IMR-90 (cell line): ENCODE results near the gene OR52I1. TPM values are rescaled to one million over a fixed set of nuclear protein-coding genes. Genes with fewer than 3 reads are reported as not detected.

Experiments used
- polyA plus RNA-seq, 3 experiments: library from polyadenylated mRNA; depleted of rRNA; stranded (reverse); fragments of >200 nt; gene quantifications; 2 replicates each; pipeline ENCODE4 v1.2.3, GENCODE V29; 2012; ENCODE audit warnings: low replicate concordance in 1 of 3
- total RNA-seq: library from RNA; depleted of rRNA; stranded (reverse); fragments of >200 nt; gene quantifications from 2 replicates; pipeline ENCODE4 v1.2.3, GENCODE V29; 2012; rRNA removed

Gene OR52I1
- total and polyA plus RNA-seq, 2 of the 4 experiments (the other 2 are of a cell fraction), result not detected

Other genes with a start within 250 kb of the OR52I1 start
- gene OR52B4, start 225.7 kb upstream of the OR52I1 start, total RNA-seq, result not detected in 2 replicates
- not detected in 2 replicates for gene OR52B4, start 225.7 kb upstream of the OR52I1 start, polyA plus RNA-seq (2012; rRNA removed)
- gene TRIM21, start 200.3 kb upstream of the OR52I1 start, total RNA-seq, result 18.6 and 19.2 TPM in 2 replicates
- 13.5 and 13.9 TPM in 2 replicates for gene TRIM21, start 200.3 kb upstream of the OR52I1 start, polyA plus RNA-seq (2012; rRNA removed)
- gene OR52K2, start 144.7 kb upstream of the OR52I1 start, total RNA-seq, result not detected in 2 replicates
- not detected in 2 replicates for gene OR52K2, start 144.7 kb upstream of the OR52I1 start, polyA plus RNA-seq (2012; rRNA removed)
- gene OR52K1, start 111.4 kb upstream of the OR52I1 start, total RNA-seq, result not detected in 2 replicates
- gene OR52K1, start 111.4 kb upstream of the OR52I1 start, polyA plus RNA-seq (2012; rRNA removed), result not detected in 2 replicates
- gene OR52M1, start 48.8 kb upstream of the OR52I1 start, total RNA-seq, result not detected in 2 replicates
- gene OR52M1, start 48.8 kb upstream of the OR52I1 start, polyA plus RNA-seq (2012; rRNA removed), result not detected in 2 replicates
- gene OR52I2, start 12.3 kb upstream of the OR52I1 start, total RNA-seq, result not detected in 2 replicates
- gene OR52I2, start 12.3 kb upstream of the OR52I1 start, polyA plus RNA-seq (2012; rRNA removed), result not detected in 2 replicates
- 8.1 and 8.4 TPM in 2 replicates for gene TRIM68, start 14.2 kb downstream of the OR52I1 start, total RNA-seq
- 6.5 and 8.1 TPM in 2 replicates for gene TRIM68, start 14.2 kb downstream of the OR52I1 start, polyA plus RNA-seq (2012; rRNA removed)
- not detected in 2 replicates for gene OR51D1, start 43.4 kb downstream of the OR52I1 start, total RNA-seq
- not detected in 2 replicates for gene OR51D1, start 43.4 kb downstream of the OR52I1 start, polyA plus RNA-seq (2012; rRNA removed)
- gene OR51E1, start 49.9 kb downstream of the OR52I1 start, total RNA-seq, result not detected in 2 replicates
- gene OR51E1, start 49.9 kb downstream of the OR52I1 start, polyA plus RNA-seq (2012; rRNA removed), result 0.02 TPM in 1 of 2 replicates, not detected in the other
- 0.56 and 0.72 TPM in 2 replicates for gene OR51E2, start 103.8 kb downstream of the OR52I1 start, total RNA-seq
- gene OR51E2, start 103.8 kb downstream of the OR52I1 start, polyA plus RNA-seq (2012; rRNA removed), result 0.83 and 1.3 TPM in 2 replicates
- not detected in 2 replicates for gene MMP26, start 110.7 kb downstream of the OR52I1 start, total RNA-seq
- not detected in 2 replicates for gene MMP26, start 110.7 kb downstream of the OR52I1 start, polyA plus RNA-seq (2012; rRNA removed)
- not detected in 2 replicates for gene OR51F1, start 175.9 kb downstream of the OR52I1 start, total RNA-seq
- gene OR51F1, start 175.9 kb downstream of the OR52I1 start, polyA plus RNA-seq (2012; rRNA removed), result not detected in 2 replicates
- gene OR52R1, start 210.3 kb downstream of the OR52I1 start, total RNA-seq, result not detected in 2 replicates
- gene OR52R1, start 210.3 kb downstream of the OR52I1 start, polyA plus RNA-seq (2012; rRNA removed), result not detected in 2 replicates
- under 0.01 and 0.18 TPM in 2 replicates for gene OR51F2, start 227.3 kb downstream of the OR52I1 start, total RNA-seq
- not detected in 2 replicates for gene OR51F2, start 227.3 kb downstream of the OR52I1 start, polyA plus RNA-seq (2012; rRNA removed)